ENCODE data around the gene HLA-DRB5. TPM values are rescaled to one million over a fixed set of nuclear protein-coding genes. Genes with fewer than 3 reads are reported as not detected.

The HLA-DRB5 gene
- total RNA-seq, 1 experiment from 2014 or later, result 4.2 TPM

DNA sequence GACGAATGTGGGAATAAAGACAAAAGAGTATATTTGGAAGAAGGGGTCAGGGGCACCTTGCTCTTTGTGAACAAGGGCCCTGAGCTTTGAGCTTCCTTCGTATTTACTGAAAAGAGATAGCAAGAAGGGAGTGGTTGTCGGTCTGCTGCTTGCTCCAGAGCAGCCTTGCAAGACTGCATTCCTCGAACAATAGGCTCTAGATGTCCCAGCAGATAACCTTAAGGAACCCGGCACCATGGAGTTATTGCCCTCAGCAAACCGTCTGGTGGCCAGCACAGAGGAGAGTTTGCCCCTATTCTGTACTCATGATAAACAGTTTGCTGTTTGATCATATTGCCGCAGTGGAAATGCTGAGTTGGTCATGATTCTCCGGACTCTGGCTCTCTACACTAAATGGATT lies 36.9 kb upstream of the HLA-DRB5 start:
- no peak overlapping the region for H3K56ac ChIP-seq (ENCODE audit: insufficient read length, low read depth, low read length)
- no peak overlapping the region for H3K9ac ChIP-seq (ENCODE audit: extremely low read depth, insufficient read length, low read length)
- H3K79me2 ChIP-seq (ENCODE audit: insufficient read depth, low read length), result no peaks in the 10 kb centered on the region
- H3K9me3 ChIP-seq (ENCODE audit: control insufficient read depth, low read depth, low read length), result no peaks in the 10 kb centered on the region
- H3K4me3 Mint-ChIP-seq, result no peak overlapping the region
- DNase-seq, result no peak
- H3K4me1 Mint-ChIP-seq, result peaks cover 11 to 12% of the 10 kb centered on the region in 2 experiments
- no peaks in the 10 kb centered on the region for H3K4me1 ChIP-seq (ENCODE audit: insufficient read depth, low read length)
- 0 out of 7 replicates have a peak, but pooled peaks cover 0 to 5% (median 4%) of the 10 kb centered on the region in 3 experiments for H3K36me3 Mint-ChIP-seq (ENCODE audit: insufficient read depth in 1 of 3, low read depth in 3 of 3)
- no peak overlapping the region for H2BK120ac ChIP-seq (ENCODE audit: low read depth, low read length, poor library complexity, severe bottlenecking)
- H4K5ac ChIP-seq (ENCODE audit: insufficient read length, low read depth, low read length), result no peak overlapping the region
- no peak overlapping the region for H3K14ac ChIP-seq (ENCODE audit: insufficient read depth, low read length)
- H4K91ac ChIP-seq (ENCODE audit: insufficient read length, low read depth, low read length), result no peak overlapping the region
- WGBS (ENCODE audit: extremely low coverage, insufficient read length, low lambda C conversion rate), result no CpG with 5 or more reads among the region's 8 CpGs
- H2BK20ac ChIP-seq (ENCODE audit: low read depth, low read length, poor library complexity, severe bottlenecking), result no peak overlapping the region
- H3T11ph ChIP-seq (ENCODE audit: low read length), result no peak overlapping the region
- H3K23me2 ChIP-seq (ENCODE audit: insufficient read length, low read depth, low read length, poor library complexity, severe bottlenecking), result no peaks in the 10 kb centered on the region
- no peak overlapping the region for H2AK5ac ChIP-seq (ENCODE audit: insufficient read length, low read length)
- no peaks in the 10 kb centered on the region for H3K27me3 ChIP-seq (ENCODE audit: insufficient read depth, low read length)
- H3K18ac ChIP-seq (ENCODE audit: insufficient read length, low read depth, low read length), result no peak overlapping the region
- no peaks in the 10 kb centered on the region for H3K79me1 ChIP-seq (ENCODE audit: insufficient read depth, low read depth, low read length, poor library complexity, severe bottlenecking)
- H4K20me1 ChIP-seq (ENCODE audit: control insufficient read depth, insufficient read depth, insufficient read length), result no peaks in the 10 kb centered on the region
- H2BK12ac ChIP-seq (ENCODE audit: insufficient read length, low read depth, low read length), result no peak overlapping the region
- H4K8ac ChIP-seq (replicated peaks; ENCODE audit: insufficient read length, low read depth, low read length), result no peak overlapping the region
- H3K27ac Mint-ChIP-seq, result no peak overlapping the region
- H3K4me2 ChIP-seq (ENCODE audit: insufficient read depth, insufficient read length, low read length), result no peak overlapping the region
- H3K27ac ChIP-seq (ENCODE audit: insufficient read length, low read depth, low read length), result no peak overlapping the region
- no peak overlapping the region for H3K23ac ChIP-seq (ENCODE audit: insufficient read length, low read depth, low read length)
- no peak overlapping the region for H3K4ac ChIP-seq (ENCODE audit: low read depth, low read length)
- no peak overlapping the region for H2BK15ac ChIP-seq (ENCODE audit: low read depth, low read length)
- no peak for TF ChIP-seq CTCF (conservative IDR thresholded peaks at IDR 0.05)
- H2AFZ ChIP-seq (ENCODE audit: low read length), result no peak overlapping the region
- H3K27me3 Mint-ChIP-seq (ENCODE audit: low read depth), result peaks cover 5% of the 10 kb centered on the region; the same call in 1 of the 2 replicates
- H3K9me3 Mint-ChIP-seq, result peaks cover 0 to 17% of the 10 kb centered on the region in 2 experiments; a peak in 4 of 5 replicates
- no peak overlapping the region for H2BK5ac ChIP-seq (ENCODE audit: insufficient read length, low read length)

Measured in H9 (cell line).